ENCODE data around the gene PALLD.

The PALLD gene

GRCh38 chr4:168885400-168885799 lies 388.5 kb downstream of the PALLD start:
- no peak for TF ChIP-seq CTCF (conservative IDR thresholded peaks at IDR 0.05; ENCODE audit: low read length)
- H3K4me3 ChIP-seq (ENCODE audit: low read length): no peak overlapping the region
- DNase-seq (ENCODE audit: low read depth): no peak

GRCh38 chr4:168886351-168886750 lies 389.5 kb downstream of the PALLD start:
- peak; percentile 70 for DNase-seq (ENCODE audit: low read depth)
- no peak overlapping the region for H3K4me3 ChIP-seq (ENCODE audit: low read length)
- TF ChIP-seq CTCF (conservative IDR thresholded peaks at IDR 0.05; ENCODE audit: low read length): no peak

GRCh38 chr4:168887809-168888208 lies 391.0 kb downstream of the PALLD start:
- no peak overlapping the region for H3K4me3 ChIP-seq (ENCODE audit: low read length)
- no peak for DNase-seq (ENCODE audit: low read depth)
- TF ChIP-seq CTCF (conservative IDR thresholded peaks at IDR 0.05; ENCODE audit: low read length): no peak

GRCh38 chr4:168888715-168889215 lies 391.9 kb downstream of the PALLD start:
- no peak for TF ChIP-seq CTCF (conservative IDR thresholded peaks at IDR 0.05; ENCODE audit: low read length)
- no peak for DNase-seq (ENCODE audit: low read depth)
- H3K4me3 ChIP-seq (ENCODE audit: low read length): no peak overlapping the region

- TF ChIP-seq CTCF (conservative IDR thresholded peaks at IDR 0.05; ENCODE audit: low read length): no peak
- DNase-seq (ENCODE audit: low read depth): no peak
- no peak overlapping the region for H3K4me3 ChIP-seq (ENCODE audit: low read length)
Measured at GRCh38 chr4:168891086-168891485, 394.2 kb downstream of the PALLD start.

- no peak overlapping the region for H3K4me3 ChIP-seq (ENCODE audit: low read length)
- DNase-seq (ENCODE audit: low read depth): no peak
- no peak for TF ChIP-seq CTCF (conservative IDR thresholded peaks at IDR 0.05; ENCODE audit: low read length)
Measured at GRCh38 chr4:168891688-168892087, 394.8 kb downstream of the PALLD start.

- no peak for DNase-seq (ENCODE audit: low read depth)
- no peak for TF ChIP-seq CTCF (conservative IDR thresholded peaks at IDR 0.05; ENCODE audit: low read length)
- no peak overlapping the region for H3K4me3 ChIP-seq (ENCODE audit: low read length)
Measured at GRCh38 chr4:168892475-168892874, 395.6 kb downstream of the PALLD start.

Data from AG10803 (cell line).